Lower leg skin (tissue), 3 donors: ENCODE data around the gene NEURL4.

Experiments used
- POLR2A ChIP-seq, 2 donors: fragments of 450-650 bp; IDR thresholded peaks; one replicate each; pipeline ENCODE4 v1.6.1; 2016 to 2017; ENCODE audit warnings: antibody characterized with exemption in 2 of 2, mild to moderate bottlenecking in 1 of 2, moderate library complexity in 1 of 2
- TF ChIP-seq, protein P1 (sequence below), 3 donors: fragments of 450-650 bp; IDR thresholded peaks; one replicate each; pipeline ENCODE4 v1.5.1; 2016; ENCODE audit warnings: antibody characterized with exemption in 3 of 3, mild to moderate bottlenecking in 3 of 3, moderate library complexity in 2 of 3

- no peak for TF ChIP-seq POLR2A (IDR thresholded peaks at IDR 0.05)
- TF ChIP-seq, protein P1, sequence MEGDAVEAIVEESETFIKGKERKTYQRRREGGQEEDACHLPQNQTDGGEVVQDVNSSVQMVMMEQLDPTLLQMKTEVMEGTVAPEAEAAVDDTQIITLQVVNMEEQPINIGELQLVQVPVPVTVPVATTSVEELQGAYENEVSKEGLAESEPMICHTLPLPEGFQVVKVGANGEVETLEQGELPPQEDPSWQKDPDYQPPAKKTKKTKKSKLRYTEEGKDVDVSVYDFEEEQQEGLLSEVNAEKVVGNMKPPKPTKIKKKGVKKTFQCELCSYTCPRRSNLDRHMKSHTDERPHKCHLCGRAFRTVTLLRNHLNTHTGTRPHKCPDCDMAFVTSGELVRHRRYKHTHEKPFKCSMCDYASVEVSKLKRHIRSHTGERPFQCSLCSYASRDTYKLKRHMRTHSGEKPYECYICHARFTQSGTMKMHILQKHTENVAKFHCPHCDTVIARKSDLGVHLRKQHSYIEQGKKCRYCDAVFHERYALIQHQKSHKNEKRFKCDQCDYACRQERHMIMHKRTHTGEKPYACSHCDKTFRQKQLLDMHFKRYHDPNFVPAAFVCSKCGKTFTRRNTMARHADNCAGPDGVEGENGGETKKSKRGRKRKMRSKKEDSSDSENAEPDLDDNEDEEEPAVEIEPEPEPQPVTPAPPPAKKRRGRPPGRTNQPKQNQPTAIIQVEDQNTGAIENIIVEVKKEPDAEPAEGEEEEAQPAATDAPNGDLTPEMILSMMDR (IDR thresholded peaks at IDR 0.05), result no peak
These were observed 32.8 kb upstream of the NEURL4 start for GRCh38 chr17:7361906-7362305.
